AG09309 (cell line): Measurements from ENCODE around the gene FXYD3.

ENCODE experiments used
- DNase-seq: peaks from one replicate; pipeline ENCODE4 v3.0.0-alpha.2; 2010; ENCODE audit warnings: low read depth
- H3K4me3 ChIP-seq: 2 replicates; pipeline ENCODE4 v1.5.1; 2011; ENCODE audit warnings: mild to moderate bottlenecking, low read depth, low read length, moderate library complexity; ENCODE audit not compliant: control insufficient read depth
- TF ChIP-seq, protein P1 (sequence below): IDR thresholded peaks from 2 replicates; pipeline ENCODE4 v1.5.1; 2011; ENCODE audit warnings: mild to moderate bottlenecking, low read depth, low read length, inconsistent platforms; ENCODE audit not compliant: insufficient read depth, control insufficient read depth; ENCODE audit errors: missing control alignments

Gene FXYD3

DNA sequence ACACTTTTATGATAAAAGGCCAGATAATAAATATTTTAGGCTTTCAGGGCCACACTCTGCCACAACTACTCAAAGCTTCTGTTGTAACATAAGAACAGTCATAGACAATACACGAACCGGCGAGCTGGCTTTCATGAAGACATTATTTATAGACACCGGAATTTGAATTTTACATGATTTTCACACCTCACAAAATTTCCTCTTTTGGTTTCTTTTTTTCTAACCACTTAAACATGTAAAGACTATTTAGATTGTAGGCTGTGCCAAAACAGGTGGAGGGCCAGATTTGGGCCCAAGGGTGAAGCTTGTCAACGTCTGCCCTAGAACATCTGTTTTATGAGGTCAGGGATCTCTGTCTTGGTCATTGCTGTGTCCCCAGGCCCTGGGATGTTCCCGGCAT is 29.7 kb upstream of the FXYD3 start:
- H3K4me3 ChIP-seq, result no peak overlapping the region
- TF ChIP-seq, protein P1, sequence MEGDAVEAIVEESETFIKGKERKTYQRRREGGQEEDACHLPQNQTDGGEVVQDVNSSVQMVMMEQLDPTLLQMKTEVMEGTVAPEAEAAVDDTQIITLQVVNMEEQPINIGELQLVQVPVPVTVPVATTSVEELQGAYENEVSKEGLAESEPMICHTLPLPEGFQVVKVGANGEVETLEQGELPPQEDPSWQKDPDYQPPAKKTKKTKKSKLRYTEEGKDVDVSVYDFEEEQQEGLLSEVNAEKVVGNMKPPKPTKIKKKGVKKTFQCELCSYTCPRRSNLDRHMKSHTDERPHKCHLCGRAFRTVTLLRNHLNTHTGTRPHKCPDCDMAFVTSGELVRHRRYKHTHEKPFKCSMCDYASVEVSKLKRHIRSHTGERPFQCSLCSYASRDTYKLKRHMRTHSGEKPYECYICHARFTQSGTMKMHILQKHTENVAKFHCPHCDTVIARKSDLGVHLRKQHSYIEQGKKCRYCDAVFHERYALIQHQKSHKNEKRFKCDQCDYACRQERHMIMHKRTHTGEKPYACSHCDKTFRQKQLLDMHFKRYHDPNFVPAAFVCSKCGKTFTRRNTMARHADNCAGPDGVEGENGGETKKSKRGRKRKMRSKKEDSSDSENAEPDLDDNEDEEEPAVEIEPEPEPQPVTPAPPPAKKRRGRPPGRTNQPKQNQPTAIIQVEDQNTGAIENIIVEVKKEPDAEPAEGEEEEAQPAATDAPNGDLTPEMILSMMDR, result no peak
- DNase-seq, result no peak

DNA sequence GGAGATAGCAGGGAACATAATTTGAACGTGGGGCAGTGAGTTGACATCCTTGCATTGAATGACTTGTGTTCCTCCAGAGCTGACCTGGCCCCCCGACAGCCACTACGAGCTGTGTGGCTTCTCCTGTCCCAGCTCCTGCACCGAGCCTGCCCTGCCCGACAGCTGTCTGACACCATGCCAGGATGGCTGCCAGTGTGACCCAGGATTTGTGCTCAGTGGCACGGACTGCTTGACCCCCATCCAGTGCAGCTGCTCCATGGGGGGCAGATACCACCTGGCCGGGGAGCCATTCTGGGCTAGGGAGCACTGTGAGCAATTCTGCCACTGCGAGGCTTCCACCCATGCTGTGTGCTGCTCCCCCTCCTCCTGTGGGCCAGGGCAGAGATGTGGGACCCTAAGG is 29.2 kb upstream of the FXYD3 start:
- TF ChIP-seq, protein P1, result no peak
- H3K4me3 ChIP-seq, result no peak overlapping the region
- DNase-seq, result no peak

DNA sequence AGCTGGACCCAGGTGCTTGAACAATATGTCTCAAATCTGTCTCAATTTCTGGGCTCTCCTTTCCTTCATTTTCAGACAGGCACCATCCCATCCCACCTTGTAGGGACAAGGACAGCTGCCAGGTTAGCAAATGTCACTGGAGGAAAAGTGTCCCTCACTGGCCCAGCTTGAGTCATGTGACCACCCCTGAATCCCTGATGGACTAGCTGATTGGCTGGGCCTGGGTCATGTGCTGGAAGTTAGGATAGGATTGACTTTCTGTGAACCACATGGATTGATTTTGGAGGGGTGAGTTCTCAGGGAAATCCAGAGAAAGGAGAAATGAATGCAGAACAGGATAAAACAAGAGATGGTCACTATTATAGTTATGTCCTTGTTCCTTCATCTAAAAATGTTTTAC is 28.2 kb upstream of the FXYD3 start:
- no peak overlapping the region for H3K4me3 ChIP-seq
- DNase-seq, result no peak
- TF ChIP-seq, protein P1, result no peak

DNA sequence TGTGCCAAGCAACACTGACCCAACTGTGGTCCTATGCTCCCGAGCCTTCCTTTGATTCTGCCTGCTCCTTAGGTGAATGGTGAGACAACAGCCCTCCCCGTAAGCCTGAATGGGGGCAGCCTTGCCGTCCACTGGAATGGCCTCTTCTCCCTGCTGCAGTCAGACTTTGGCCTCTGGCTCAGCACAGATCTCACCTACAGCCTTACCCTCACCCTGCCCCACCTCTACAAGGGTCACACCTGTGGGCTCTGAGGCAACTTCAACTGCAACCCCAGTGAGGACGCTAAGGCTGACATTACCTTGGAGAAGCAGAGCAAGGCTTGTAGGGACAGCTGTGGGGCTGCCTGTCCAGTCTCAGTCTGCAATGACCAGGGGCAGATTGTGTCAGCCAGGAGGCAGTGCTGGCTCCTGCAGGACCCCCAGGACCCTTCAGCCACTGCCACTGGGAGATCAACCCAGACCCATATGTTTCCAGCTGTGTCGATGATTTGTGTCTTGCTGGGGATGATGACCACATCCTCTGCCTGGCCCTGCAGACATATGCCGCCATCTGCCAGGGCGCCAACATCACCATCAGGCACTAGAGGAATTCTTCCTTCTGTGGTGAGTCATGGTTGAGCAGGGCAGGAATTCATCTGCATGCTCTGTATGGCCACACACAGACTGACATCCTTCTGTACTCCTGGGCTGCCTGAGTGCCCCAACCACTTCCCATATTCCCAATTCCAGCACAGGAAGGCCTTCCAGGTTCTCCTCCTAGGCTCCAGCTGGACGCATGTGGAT is 27.3 kb upstream of the FXYD3 start:
- TF ChIP-seq, protein P1, result no peak
- peak; percentile 66 for DNase-seq

DNA sequence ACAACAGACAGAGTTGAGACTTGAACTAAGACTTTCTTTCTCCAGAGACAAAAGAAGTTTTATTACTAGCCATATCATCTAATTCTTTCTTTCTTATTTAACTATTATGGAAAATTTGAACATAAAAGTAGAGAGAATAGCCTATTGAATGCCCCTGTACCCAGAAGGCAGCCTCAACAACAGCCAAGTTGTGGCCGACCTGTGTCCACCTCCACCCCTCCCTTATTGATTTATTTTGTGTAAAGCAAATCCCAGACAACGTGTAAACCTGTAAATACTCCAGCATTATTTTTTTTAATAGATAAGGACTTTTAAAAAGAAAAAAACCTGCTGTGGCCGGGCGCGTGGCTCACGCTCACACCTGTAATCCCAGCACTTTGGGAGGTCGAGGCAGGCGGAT is 26.1 kb upstream of the FXYD3 start:
- DNase-seq, result no peak
- TF ChIP-seq, protein P1, result no peak
- no peak overlapping the region for H3K4me3 ChIP-seq

More for the DNA sequence above, 27.3 kb upstream of the FXYD3 start:
- H3K4me3 ChIP-seq, result no peak overlapping the region

DNA sequence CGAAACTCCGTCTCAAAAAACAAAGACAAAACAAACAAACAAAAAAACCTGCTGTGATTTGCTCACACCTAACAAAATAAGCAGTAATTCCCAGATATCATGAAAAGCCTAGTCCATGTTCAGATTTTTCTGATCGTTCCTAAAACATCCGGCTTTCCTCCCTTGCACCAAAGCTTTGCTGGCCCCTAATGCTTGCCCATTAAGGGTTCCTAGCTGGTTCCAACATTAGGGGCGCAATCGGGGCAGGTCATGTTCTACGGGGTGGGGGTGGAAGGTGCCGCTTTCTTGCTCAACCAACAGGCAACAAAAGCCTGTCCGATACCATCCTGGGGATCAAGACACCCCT is 25.5 kb upstream of the FXYD3 start:
- no peak for DNase-seq
- no peak overlapping the region for H3K4me3 ChIP-seq
- TF ChIP-seq, protein P1, result no peak
